Ascending aorta (tissue), 1 donor: ENCODE data around the gene TSSK2. TPM values are rescaled to one million over a fixed set of nuclear protein-coding genes. Genes with fewer than 3 reads are reported as not detected.

Experiments used
- total RNA-seq: library from RNA; depleted of rRNA; stranded (reverse); fragments of >200 nt; gene quantifications from one replicate; pipeline ENCODE4 v1.1.0, GENCODE V29; 2016

The TSSK2 gene
- total RNA-seq, 1 donor from 2014 or later, result not detected

Other genes starting within 250 kb of the TSSK2 start
- gene DGCR6, start 225.0 kb upstream of the TSSK2 start, total RNA-seq, result not detected
- 1.4 TPM for gene PRODH, start 195.0 kb upstream of the TSSK2 start, total RNA-seq
- 34.7 TPM for gene DGCR2, start 8.9 kb upstream of the TSSK2 start, total RNA-seq
- 30.5 TPM for gene ESS2, start 13.3 kb downstream of the TSSK2 start, total RNA-seq
- gene GSC2, start 19.0 kb downstream of the TSSK2 start, total RNA-seq, result not detected
- gene SLC25A1, start 47.4 kb downstream of the TSSK2 start, total RNA-seq, result 89.3 TPM
- 26.0 TPM for gene CLTCL1, start 160.4 kb downstream of the TSSK2 start, total RNA-seq